Measurements from ENCODE around the gene TMC4. TPM values are rescaled to one million over a fixed set of nuclear protein-coding genes. Genes with fewer than 3 reads are reported as not detected.

Gene TMC4
- total and polyA plus RNA-seq, 2 experiments from 2014 or later = 40.3 to 94.4 TPM

GRCh38 chr19:54164369-54165068 lies 8.4 kb downstream of the TMC4 start:
- H3K79me2 ChIP-seq = no peaks in the 10 kb centered on the region
- H3K27me3 ChIP-seq = no peaks in the 10 kb centered on the region
- peak overlapping the region; percentile 67 for H3K4me2 ChIP-seq
- no peaks in the 10 kb centered on the region for H3K9me2 ChIP-seq (replicated peaks; ENCODE audit: insufficient read depth)
- H4K20me1 ChIP-seq (ENCODE audit: insufficient read depth, poor library complexity, severe bottlenecking) = no peaks in the 10 kb centered on the region
- no peak overlapping the region for H2AFZ ChIP-seq
- peaks cover 11% of the 10 kb centered on the region for H3K4me1 ChIP-seq (ENCODE audit: insufficient read depth)
- no peak overlapping the region for H3K27ac ChIP-seq
- TF ChIP-seq EZH2 (IDR thresholded peaks at IDR 0.05; ENCODE audit: borderline replicate concordance) (no peak), CTCF (IDR thresholded peaks at IDR 0.05; ENCODE audit: poor library complexity) (no peak), EZH2phosphoT487 (IDR thresholded peaks at IDR 0.05; ENCODE audit: low read depth, severe bottlenecking, unreplicated experiment) (no peak)
- H3K9me3 ChIP-seq (ENCODE audit: low read depth) = no peaks in the 10 kb centered on the region
- 22% methylated on average over 37 of the region's 37 CpGs for WGBS (ENCODE audit: low lambda C conversion rate, missing lambda C conversion rate)
- peak; percentile 89 for DNase-seq (ENCODE audit: low spot score)
- H3K4me3 ChIP-seq = no peak overlapping the region
- no peaks in the 10 kb centered on the region for H3K36me3 ChIP-seq (replicated peaks; ENCODE audit: insufficient read depth, low read depth)

- WGBS (ENCODE audit: low lambda C conversion rate, missing lambda C conversion rate) = 96% methylated on average over 14 of the region's 14 CpGs
- Histone ChIP-seq H3K27me3 (no peaks in the 10 kb centered on the region), H3K9me3 (ENCODE audit: low read depth) (no peaks in the 10 kb centered on the region), H3K4me2 (peak overlapping the region; percentile 79), H3K9me2 (replicated peaks; ENCODE audit: insufficient read depth) (no peaks in the 10 kb centered on the region), H3K79me2 (peaks cover 12% of the 10 kb centered on the region), H3K27ac (peak overlapping the region; percentile 45), H2AFZ (no peak overlapping the region), H3K4me3 (no peak overlapping the region), H4K20me1 (ENCODE audit: insufficient read depth, poor library complexity, severe bottlenecking) (no peaks in the 10 kb centered on the region), H3K4me1 (ENCODE audit: insufficient read depth) (peaks cover 20% of the 10 kb centered on the region), H3K36me3 (replicated peaks; ENCODE audit: insufficient read depth, low read depth) (no peaks in the 10 kb centered on the region)
- TF ChIP-seq EZH2 (IDR thresholded peaks at IDR 0.05; ENCODE audit: borderline replicate concordance) = no peak
- DNase-seq (ENCODE audit: low spot score) = no peak
These were observed 10.1 kb downstream of the TMC4 start for GRCh38 chr19:54162884-54163283.

GRCh38 chr19:54162241-54162805 lies 10.6 kb downstream of the TMC4 start:
- 12% methylated on average over 23 of the region's 35 CpGs for WGBS (ENCODE audit: low lambda C conversion rate, missing lambda C conversion rate)
- Histone ChIP-seq H3K27ac (peak overlapping the region; percentile 45), H4K20me1 (ENCODE audit: insufficient read depth, poor library complexity, severe bottlenecking) (no peaks in the 10 kb centered on the region), H3K9me2 (replicated peaks; ENCODE audit: insufficient read depth) (no peaks in the 10 kb centered on the region), H3K9me3 (ENCODE audit: low read depth) (no peaks in the 10 kb centered on the region), H3K79me2 (peaks cover 14% of the 10 kb centered on the region), H3K36me3 (replicated peaks; ENCODE audit: insufficient read depth, low read depth) (no peaks in the 10 kb centered on the region), H3K4me1 (ENCODE audit: insufficient read depth) (peaks cover 20% of the 10 kb centered on the region), H3K4me3 (no peak overlapping the region), H3K27me3 (no peaks in the 10 kb centered on the region), H3K4me2 (peak overlapping the region; percentile 79), H2AFZ (no peak overlapping the region)
- no peak for TF ChIP-seq EZH2phosphoT487 (IDR thresholded peaks at IDR 0.05; ENCODE audit: low read depth, severe bottlenecking, unreplicated experiment)
- TF ChIP-seq CTCF (IDR thresholded peaks at IDR 0.05; ENCODE audit: poor library complexity) = no peak
- peak; percentile 91 for DNase-seq (ENCODE audit: low spot score)

GRCh38 chr19:54160854-54161253 lies 12.1 kb downstream of the TMC4 start:
- H3K9me2 ChIP-seq (replicated peaks; ENCODE audit: insufficient read depth) = no peaks in the 10 kb centered on the region
- TF ChIP-seq CTCF (IDR thresholded peaks at IDR 0.05; ENCODE audit: poor library complexity) (no peak), EZH2 (IDR thresholded peaks at IDR 0.05; ENCODE audit: borderline replicate concordance) (no peak), EZH2phosphoT487 (IDR thresholded peaks at IDR 0.05; ENCODE audit: low read depth, severe bottlenecking, unreplicated experiment) (no peak)
- WGBS (ENCODE audit: low lambda C conversion rate, missing lambda C conversion rate) = 72% methylated on average over 13 of the region's 13 CpGs
- peak overlapping the region; percentile 46 for H2AFZ ChIP-seq
- H3K4me3 ChIP-seq = peak overlapping the region; percentile 20
- H3K27me3 ChIP-seq = no peaks in the 10 kb centered on the region
- no peaks in the 10 kb centered on the region for H4K20me1 ChIP-seq (ENCODE audit: insufficient read depth, poor library complexity, severe bottlenecking)
- peak overlapping the region; percentile 79 for H3K4me2 ChIP-seq
- peak overlapping the region; percentile 79 for H3K27ac ChIP-seq
- no peaks in the 10 kb centered on the region for H3K9me3 ChIP-seq (ENCODE audit: low read depth)
- peaks cover 14% of the 10 kb centered on the region for H3K79me2 ChIP-seq
- DNase-seq (ENCODE audit: low spot score) = no peak
- no peaks in the 10 kb centered on the region for H3K36me3 ChIP-seq (replicated peaks; ENCODE audit: insufficient read depth, low read depth)
- H3K4me1 ChIP-seq (ENCODE audit: insufficient read depth) = peaks cover 20% of the 10 kb centered on the region

Data from hepatocyte (in vitro differentiated cells).